AG09319 (cell line): ENCODE data around the gene ZNF358.
A peak's percentile ranks its signal among the peaks of the same experiment; 100 is the strongest.

Source experiments
- DNase-seq: peaks from one replicate; pipeline ENCODE4 v3.0.0-alpha.2; 2010; ENCODE audit warnings: low read depth; ENCODE audit errors: extremely low read depth
- TF ChIP-seq, protein P1 (sequence below): IDR thresholded peaks from 2 replicates; pipeline ENCODE4 v1.5.1; 2011; ENCODE audit warnings: low read depth, mild to moderate bottlenecking, inconsistent platforms, low read length, moderate library complexity

ZNF358 gene

GRCh38 chr19:7528192-7528519, 12.3 kb downstream of the ZNF358 start:
- no peak for DNase-seq

DNA sequence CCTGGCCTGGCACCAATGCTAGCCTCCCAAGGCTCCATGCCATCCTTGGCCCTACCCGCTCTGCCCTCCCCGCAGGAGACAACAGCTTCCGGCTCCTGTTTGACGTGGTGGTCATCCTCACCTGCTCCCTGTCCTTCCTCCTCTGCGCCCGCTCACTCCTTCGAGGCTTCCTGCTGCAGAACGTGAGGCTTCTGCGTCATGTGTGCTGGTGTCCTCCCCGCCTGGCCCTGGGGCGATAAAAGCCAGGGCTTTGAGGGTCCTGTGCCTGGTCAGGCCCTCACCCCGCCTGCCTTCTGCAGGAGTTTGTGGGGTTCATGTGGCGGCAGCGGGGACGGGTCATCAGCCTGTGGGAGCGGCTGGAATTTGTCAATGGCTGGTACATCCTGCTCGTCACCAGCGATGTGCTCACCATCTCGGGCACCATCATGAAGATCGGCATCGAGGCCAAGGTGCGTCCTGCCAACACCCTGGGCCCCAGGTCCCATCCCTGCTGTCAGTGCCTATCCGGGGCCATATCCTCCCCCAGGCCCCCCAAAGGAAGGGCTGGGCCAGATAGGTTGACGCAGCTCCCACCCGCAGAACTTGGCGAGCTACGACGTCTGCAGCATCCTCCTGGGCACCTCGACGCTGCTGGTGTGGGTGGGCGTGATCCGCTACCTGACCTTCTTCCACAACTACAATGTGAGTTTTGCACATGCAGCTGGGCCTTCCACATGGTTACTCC, 12.8 kb downstream of the ZNF358 start:
- TF ChIP-seq, protein P1, sequence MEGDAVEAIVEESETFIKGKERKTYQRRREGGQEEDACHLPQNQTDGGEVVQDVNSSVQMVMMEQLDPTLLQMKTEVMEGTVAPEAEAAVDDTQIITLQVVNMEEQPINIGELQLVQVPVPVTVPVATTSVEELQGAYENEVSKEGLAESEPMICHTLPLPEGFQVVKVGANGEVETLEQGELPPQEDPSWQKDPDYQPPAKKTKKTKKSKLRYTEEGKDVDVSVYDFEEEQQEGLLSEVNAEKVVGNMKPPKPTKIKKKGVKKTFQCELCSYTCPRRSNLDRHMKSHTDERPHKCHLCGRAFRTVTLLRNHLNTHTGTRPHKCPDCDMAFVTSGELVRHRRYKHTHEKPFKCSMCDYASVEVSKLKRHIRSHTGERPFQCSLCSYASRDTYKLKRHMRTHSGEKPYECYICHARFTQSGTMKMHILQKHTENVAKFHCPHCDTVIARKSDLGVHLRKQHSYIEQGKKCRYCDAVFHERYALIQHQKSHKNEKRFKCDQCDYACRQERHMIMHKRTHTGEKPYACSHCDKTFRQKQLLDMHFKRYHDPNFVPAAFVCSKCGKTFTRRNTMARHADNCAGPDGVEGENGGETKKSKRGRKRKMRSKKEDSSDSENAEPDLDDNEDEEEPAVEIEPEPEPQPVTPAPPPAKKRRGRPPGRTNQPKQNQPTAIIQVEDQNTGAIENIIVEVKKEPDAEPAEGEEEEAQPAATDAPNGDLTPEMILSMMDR = no peak
- DNase-seq = no peak

More at GRCh38 chr19:7528192-7528519, 12.3 kb downstream of the ZNF358 start:
- TF ChIP-seq, protein P1 = no peak

DNA sequence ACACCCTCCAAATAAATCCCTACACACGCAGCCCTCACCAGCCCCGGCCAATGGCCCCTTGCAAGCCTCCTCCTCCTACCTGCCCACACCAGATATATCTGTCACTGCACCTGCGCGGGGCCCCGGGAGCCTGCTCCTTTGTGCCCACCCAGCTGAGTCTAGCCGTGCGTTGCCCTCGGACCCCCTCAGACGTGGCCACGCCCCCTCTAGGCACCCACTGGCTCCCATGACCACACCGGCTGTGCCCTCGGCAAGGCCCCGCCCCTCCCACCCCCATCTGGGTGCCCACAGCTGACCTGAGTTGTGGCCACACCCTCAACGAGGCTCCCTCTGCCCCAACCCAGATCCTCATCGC, 13.3 kb downstream of the ZNF358 start:
- TF ChIP-seq, protein P1 = no peak
- DNase-seq = no peak

DNA sequence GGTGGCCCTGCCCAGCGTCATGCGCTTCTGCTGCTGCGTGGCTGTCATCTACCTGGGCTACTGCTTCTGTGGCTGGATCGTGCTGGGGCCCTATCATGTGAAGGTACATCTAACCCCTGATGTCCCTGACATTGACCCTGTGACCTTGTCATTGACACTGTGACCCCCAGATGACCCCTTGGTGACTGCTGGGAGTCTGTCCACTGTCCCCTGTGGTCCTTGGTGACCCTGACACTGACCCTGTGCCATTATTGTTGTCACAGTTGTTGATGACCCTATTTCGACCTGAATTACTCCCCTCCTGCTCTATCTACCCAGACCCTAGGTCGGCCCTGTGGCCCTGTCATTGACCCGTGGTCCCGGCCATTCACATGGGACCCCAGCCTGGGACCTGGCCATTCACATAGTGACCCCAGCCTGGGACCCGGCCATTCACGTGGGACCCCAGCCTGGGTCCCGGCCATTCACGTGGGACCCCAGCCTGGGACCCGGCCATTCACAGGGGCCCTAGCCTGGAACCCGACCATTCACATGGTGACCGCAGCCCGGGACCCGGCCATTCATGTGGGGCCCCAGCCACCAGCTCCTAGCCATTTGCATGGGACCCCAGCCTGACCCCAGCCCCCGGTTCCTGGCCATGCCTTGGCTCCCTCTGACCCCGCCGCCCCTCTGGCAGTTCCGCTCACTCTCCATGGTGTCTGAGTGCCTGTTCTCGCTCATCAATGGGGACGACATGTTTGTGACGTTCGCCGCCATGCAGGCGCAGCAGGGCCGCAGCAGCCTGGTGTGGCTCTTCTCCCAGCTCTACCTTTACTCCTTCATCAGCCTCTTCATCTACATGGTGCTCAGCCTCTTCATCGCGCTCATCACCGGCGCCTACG, 13.9 kb downstream of the ZNF358 start:
- TF ChIP-seq, protein P1 = no peak
- DNase-seq = no peak

- DNase-seq = peak; percentile 41
- TF ChIP-seq, protein P1 = no peak
Measured at GRCh38 chr19:7533281-7533885, 17.5 kb downstream of the ZNF358 start.

GRCh38 chr19:7533925-7534480, 18.1 kb downstream of the ZNF358 start:
- DNase-seq = peak; percentile 60
- TF ChIP-seq, protein P1 = no peak
